ENCODE results near the gene LRMDA. TPM values are rescaled to one million over a fixed set of nuclear protein-coding genes. Genes with fewer than 3 reads are reported as not detected.

The LRMDA gene
- total RNA-seq, 1 donor from 2014 or later: 5.2 TPM

- Histone ChIP-seq H3K4me3 (no peak overlapping the region), H3K4me2 (no peak overlapping the region), H3K9me3 (ENCODE audit: low read depth) (no peaks in the 10 kb centered on the region), H3K4me1 (no peaks in the 10 kb centered on the region), H2AFZ (replicated peaks) (no peak overlapping the region), H4K20me1 (ENCODE audit: low read depth) (no peaks in the 10 kb centered on the region), H3F3A (ENCODE audit: low read depth) (no peaks in the 10 kb centered on the region), H3K79me2 (ENCODE audit: low read depth) (no peaks in the 10 kb centered on the region), H3K9ac (no peak overlapping the region), H3K27me3 (no peaks in the 10 kb centered on the region), H3K36me3 (no peaks in the 10 kb centered on the region), H3K27ac (no peak overlapping the region)
- no peak for TF ChIP-seq EZH2phosphoT487 (IDR thresholded peaks at IDR 0.05)
- TF ChIP-seq, protein P1, sequence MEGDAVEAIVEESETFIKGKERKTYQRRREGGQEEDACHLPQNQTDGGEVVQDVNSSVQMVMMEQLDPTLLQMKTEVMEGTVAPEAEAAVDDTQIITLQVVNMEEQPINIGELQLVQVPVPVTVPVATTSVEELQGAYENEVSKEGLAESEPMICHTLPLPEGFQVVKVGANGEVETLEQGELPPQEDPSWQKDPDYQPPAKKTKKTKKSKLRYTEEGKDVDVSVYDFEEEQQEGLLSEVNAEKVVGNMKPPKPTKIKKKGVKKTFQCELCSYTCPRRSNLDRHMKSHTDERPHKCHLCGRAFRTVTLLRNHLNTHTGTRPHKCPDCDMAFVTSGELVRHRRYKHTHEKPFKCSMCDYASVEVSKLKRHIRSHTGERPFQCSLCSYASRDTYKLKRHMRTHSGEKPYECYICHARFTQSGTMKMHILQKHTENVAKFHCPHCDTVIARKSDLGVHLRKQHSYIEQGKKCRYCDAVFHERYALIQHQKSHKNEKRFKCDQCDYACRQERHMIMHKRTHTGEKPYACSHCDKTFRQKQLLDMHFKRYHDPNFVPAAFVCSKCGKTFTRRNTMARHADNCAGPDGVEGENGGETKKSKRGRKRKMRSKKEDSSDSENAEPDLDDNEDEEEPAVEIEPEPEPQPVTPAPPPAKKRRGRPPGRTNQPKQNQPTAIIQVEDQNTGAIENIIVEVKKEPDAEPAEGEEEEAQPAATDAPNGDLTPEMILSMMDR (IDR thresholded peaks at IDR 0.05): no peak
- TF ChIP-seq EZH2 (IDR thresholded peaks at IDR 0.05): no peak
- H3K36me3 Mint-ChIP-seq: no peaks in the 10 kb centered on the region
- H3K27ac Mint-ChIP-seq: no peak overlapping the region
- peaks cover 2% of the 10 kb centered on the region for H3K9me3 Mint-ChIP-seq
- H3K4me3 Mint-ChIP-seq: no peak overlapping the region
- H3K27me3 Mint-ChIP-seq (ENCODE audit: insufficient read depth, low read depth): peaks cover 4% of the 10 kb centered on the region
- DNase-seq (ENCODE audit: low spot score): no peak
- H3K4me1 Mint-ChIP-seq: peaks cover 11% of the 10 kb centered on the region
Measured at GRCh38 chr10:75502389-75502788, 71.0 kb downstream of the LRMDA start.

GRCh38 chr10:75502838-75503237 lies 71.4 kb downstream of the LRMDA start:
- H3K9me3 ChIP-seq (ENCODE audit: low read depth): no peaks in the 10 kb centered on the region
- no peaks in the 10 kb centered on the region for H3F3A ChIP-seq (ENCODE audit: low read depth)
- H3K4me3 ChIP-seq: no peak overlapping the region
- no peak overlapping the region for H3K4me2 ChIP-seq
- TF ChIP-seq, protein P1 (IDR thresholded peaks at IDR 0.05): no peak
- TF ChIP-seq EZH2 (IDR thresholded peaks at IDR 0.05) (no peak), EZH2phosphoT487 (IDR thresholded peaks at IDR 0.05) (no peak)
- H3K9me3 Mint-ChIP-seq: peaks cover 2% of the 10 kb centered on the region
- no peak overlapping the region for H3K27ac Mint-ChIP-seq
- H3K27me3 ChIP-seq: no peaks in the 10 kb centered on the region
- no peak for DNase-seq (ENCODE audit: low spot score)
- H3K36me3 Mint-ChIP-seq: no peaks in the 10 kb centered on the region
- no peaks in the 10 kb centered on the region for H4K20me1 ChIP-seq (ENCODE audit: low read depth)
- H3K27ac ChIP-seq: no peak overlapping the region
- peaks cover 11% of the 10 kb centered on the region for H3K4me1 Mint-ChIP-seq
- H3K27me3 Mint-ChIP-seq (ENCODE audit: insufficient read depth, low read depth): peaks cover 4% of the 10 kb centered on the region
- H3K79me2 ChIP-seq (ENCODE audit: low read depth): no peaks in the 10 kb centered on the region
- no peak overlapping the region for H2AFZ ChIP-seq (replicated peaks)
- no peak overlapping the region for H3K9ac ChIP-seq
- no peak overlapping the region for H3K4me3 Mint-ChIP-seq
- H3K36me3 ChIP-seq: no peaks in the 10 kb centered on the region
- no peaks in the 10 kb centered on the region for H3K4me1 ChIP-seq

- Histone ChIP-seq H3F3A (ENCODE audit: low read depth) (no peaks in the 10 kb centered on the region), H3K9me3 (ENCODE audit: low read depth) (no peaks in the 10 kb centered on the region), H3K27ac (no peak overlapping the region), H3K9ac (no peak overlapping the region), H3K79me2 (ENCODE audit: low read depth) (no peaks in the 10 kb centered on the region), H2AFZ (replicated peaks) (no peak overlapping the region), H3K4me2 (no peak overlapping the region), H4K20me1 (ENCODE audit: low read depth) (no peaks in the 10 kb centered on the region), H3K36me3 (no peaks in the 10 kb centered on the region), H3K4me1 (no peaks in the 10 kb centered on the region), H3K4me3 (no peak overlapping the region), H3K27me3 (no peaks in the 10 kb centered on the region)
- no peak for TF ChIP-seq EZH2 (IDR thresholded peaks at IDR 0.05)
- TF ChIP-seq EZH2phosphoT487 (IDR thresholded peaks at IDR 0.05): no peak
- TF ChIP-seq, protein P1 (IDR thresholded peaks at IDR 0.05): no peak
- Mint-ChIP-seq H3K36me3 (no peaks in the 10 kb centered on the region), H3K27ac (peak overlapping the region; percentile 49), H3K9me3 (peaks cover 2% of the 10 kb centered on the region), H3K27me3 (ENCODE audit: insufficient read depth, low read depth) (peaks cover 5% of the 10 kb centered on the region), H3K4me1 (peaks cover 3% of the 10 kb centered on the region), H3K4me3 (no peak overlapping the region)
- no peak for DNase-seq (ENCODE audit: low spot score)
Measured at GRCh38 chr10:75505293-75505692, 73.9 kb downstream of the LRMDA start.

All from neural progenitor cell (in vitro differentiated cells).